ENCODE data around the gene REEP3. TPM values are rescaled to one million over a fixed set of nuclear protein-coding genes. Genes with fewer than 3 reads are reported as not detected.

Gene REEP3
- total and polyA plus RNA-seq, 2 experiments from 2014 or later: 69.9 to 72.1 TPM

- in situ Hi-C loops (cut with MboI): no loop called here
- DNase-seq: no peak
- no peaks in the 10 kb centered on the region for H3K9me2 ChIP-seq (ENCODE audit: insufficient read depth)
- 99 to 100% methylated on average over 3 of the region's 3 CpGs for WGBS, 2 experiments (ENCODE audit: low coverage in 1 of 2, low lambda C conversion rate in 2 of 2, missing lambda C conversion rate in 2 of 2)
- H2AFZ ChIP-seq: no peak overlapping the region
- no peaks in the 10 kb centered on the region for H3K36me3 ChIP-seq (ENCODE audit: low read depth)
- H3K27me3 ChIP-seq (replicated peaks; ENCODE audit: insufficient read depth): no peaks in the 10 kb centered on the region
- H4K20me1 ChIP-seq (ENCODE audit: insufficient read depth): no peaks in the 10 kb centered on the region
- H3K4me2 ChIP-seq (ENCODE audit: unreplicated experiment): no peak overlapping the region
- TF ChIP-seq EZH2phosphoT487 (IDR thresholded peaks at IDR 0.05; ENCODE audit: insufficient read depth, low read depth) (no peak), EZH2 (IDR thresholded peaks at IDR 0.05; ENCODE audit: insufficient read depth, poor library complexity, severe bottlenecking) (no peak)
- H3K9ac ChIP-seq: no peak overlapping the region
- H3K27ac ChIP-seq: no peak overlapping the region
- peaks cover 18% of the 10 kb centered on the region for H3K4me1 ChIP-seq (ENCODE audit: insufficient read depth)
- peaks cover 91% of the 10 kb centered on the region for H3K79me2 ChIP-seq (ENCODE audit: insufficient read depth)
- H3K4me3 ChIP-seq: no peak overlapping the region
- no peaks in the 10 kb centered on the region for H3K9me3 ChIP-seq (ENCODE audit: low read depth)
- peaks cover 18% of the 10 kb centered on the region for H3F3A ChIP-seq (ENCODE audit: insufficient read depth)
Measured at GRCh38 chr10:63525021-63525420, 3.8 kb downstream of the REEP3 start.

- H2AFZ ChIP-seq: no peak overlapping the region
- no peak for TF ChIP-seq EZH2 (IDR thresholded peaks at IDR 0.05; ENCODE audit: insufficient read depth, poor library complexity, severe bottlenecking)
- 96 to 98% methylated on average over 4 of the region's 4 CpGs for WGBS, 2 experiments (ENCODE audit: low coverage in 1 of 2, low lambda C conversion rate in 2 of 2, missing lambda C conversion rate in 2 of 2)
- H3K4me1 ChIP-seq (ENCODE audit: insufficient read depth): peaks cover 9% of the 10 kb centered on the region; the same call in 1 of the 2 replicates
- no peaks in the 10 kb centered on the region for H3K27me3 ChIP-seq (replicated peaks; ENCODE audit: insufficient read depth)
- peaks cover 100% of the 10 kb centered on the region for H3K79me2 ChIP-seq (ENCODE audit: insufficient read depth)
- no peaks in the 10 kb centered on the region for H3K9me2 ChIP-seq (ENCODE audit: insufficient read depth)
- DNase-seq: no peak
- H3F3A ChIP-seq (ENCODE audit: insufficient read depth): peaks cover 4% of the 10 kb centered on the region; the same call in 1 of the 2 replicates
- H3K4me3 ChIP-seq: no peak overlapping the region
- no peak overlapping the region for H3K27ac ChIP-seq
- no peaks in the 10 kb centered on the region for H4K20me1 ChIP-seq (ENCODE audit: insufficient read depth)
- no peak overlapping the region for H3K4me2 ChIP-seq (ENCODE audit: unreplicated experiment)
- H3K9me3 ChIP-seq (ENCODE audit: low read depth): no peaks in the 10 kb centered on the region
- in situ Hi-C loops (cut with MboI): no loop called here
- no peak overlapping the region for H3K9ac ChIP-seq
- no peaks in the 10 kb centered on the region for H3K36me3 ChIP-seq (ENCODE audit: low read depth)
Measured at GRCh38 chr10:63527401-63527800, 6.2 kb downstream of the REEP3 start.

DNA sequence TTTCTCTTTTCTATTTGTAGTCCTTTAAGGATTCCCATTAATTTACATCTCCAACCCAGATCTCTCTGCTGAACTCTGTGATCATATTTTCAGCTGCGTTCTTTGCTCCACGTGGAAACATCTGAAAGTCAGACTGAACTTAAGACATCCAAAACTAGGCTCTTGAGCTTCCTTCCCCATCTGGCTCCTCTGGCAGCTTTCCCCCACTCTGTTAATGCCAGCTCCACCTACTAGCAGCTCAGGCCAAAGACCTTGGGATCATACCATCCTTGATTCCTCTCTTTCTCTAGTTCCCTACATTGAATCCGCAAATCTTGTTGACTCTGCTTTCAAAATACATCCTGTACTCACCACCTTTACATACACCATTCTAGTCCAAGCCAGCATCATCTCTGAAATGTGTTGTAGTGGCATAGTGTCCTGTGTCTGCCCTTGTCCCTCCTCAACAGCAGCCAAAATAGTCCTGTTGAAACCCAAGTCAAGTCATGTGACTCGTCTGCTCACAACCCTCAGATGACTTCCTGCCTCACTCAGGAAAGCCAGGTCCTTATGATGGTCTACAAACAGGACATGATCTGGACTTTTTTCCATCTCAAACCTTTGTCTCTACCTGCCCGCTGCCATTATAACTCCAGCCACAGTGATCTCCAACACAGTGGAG lies 7.0 kb downstream of the REEP3 start:
- no peak overlapping the region for H3K4me3 ChIP-seq
- peaks cover 100% of the 10 kb centered on the region for H3K79me2 ChIP-seq (ENCODE audit: insufficient read depth)
- H3K4me2 ChIP-seq (ENCODE audit: unreplicated experiment): no peak overlapping the region
- H3K4me1 ChIP-seq (ENCODE audit: insufficient read depth): 0 out of 2 replicates have a peak, but pooled peaks cover under 1% of the 10 kb centered on the region
- no peak for TF ChIP-seq EZH2 (IDR thresholded peaks at IDR 0.05; ENCODE audit: insufficient read depth, poor library complexity, severe bottlenecking)
- no peak for TF ChIP-seq EZH2phosphoT487 (IDR thresholded peaks at IDR 0.05; ENCODE audit: insufficient read depth, low read depth)
- no peak overlapping the region for H2AFZ ChIP-seq
- H3K36me3 ChIP-seq (ENCODE audit: low read depth): no peaks in the 10 kb centered on the region
- WGBS, 2 experiments (ENCODE audit: low coverage in 1 of 2, low lambda C conversion rate in 2 of 2, missing lambda C conversion rate in 2 of 2): 84 to 85% methylated on average over 5 of the region's 5 CpGs
- in situ Hi-C loops (cut with MboI): no loop called here
- H3K27me3 ChIP-seq (replicated peaks; ENCODE audit: insufficient read depth): no peaks in the 10 kb centered on the region
- H3K9ac ChIP-seq: no peak overlapping the region
- H4K20me1 ChIP-seq (ENCODE audit: insufficient read depth): no peaks in the 10 kb centered on the region
- H3F3A ChIP-seq (ENCODE audit: insufficient read depth): no peaks in the 10 kb centered on the region
- H3K9me2 ChIP-seq (ENCODE audit: insufficient read depth): no peaks in the 10 kb centered on the region
- H3K9me3 ChIP-seq (ENCODE audit: low read depth): no peaks in the 10 kb centered on the region
- DNase-seq: no peak
- H3K27ac ChIP-seq: no peak overlapping the region

GRCh38 chr10:63530409-63530808 lies 9.2 kb downstream of the REEP3 start:
- in situ Hi-C loops (cut with MboI): no loop called here
- DNase-seq: no peak
- Histone ChIP-seq H3K4me1 (ENCODE audit: insufficient read depth) (no peaks in the 10 kb centered on the region), H3K4me2 (ENCODE audit: unreplicated experiment) (no peak overlapping the region), H3K27ac (no peak overlapping the region), H3K79me2 (ENCODE audit: insufficient read depth) (peaks cover 100% of the 10 kb centered on the region), H3K9ac (no peak overlapping the region), H2AFZ (no peak overlapping the region), H3K9me2 (ENCODE audit: insufficient read depth) (no peaks in the 10 kb centered on the region), H3K9me3 (ENCODE audit: low read depth) (no peaks in the 10 kb centered on the region), H3K4me3 (no peak overlapping the region), H3K36me3 (ENCODE audit: low read depth) (no peaks in the 10 kb centered on the region), H4K20me1 (ENCODE audit: insufficient read depth) (no peaks in the 10 kb centered on the region), H3K27me3 (replicated peaks; ENCODE audit: insufficient read depth) (no peaks in the 10 kb centered on the region), H3F3A (ENCODE audit: insufficient read depth) (no peaks in the 10 kb centered on the region)
- TF ChIP-seq EZH2 (IDR thresholded peaks at IDR 0.05; ENCODE audit: insufficient read depth, poor library complexity, severe bottlenecking): no peak
- no peak for TF ChIP-seq EZH2phosphoT487 (IDR thresholded peaks at IDR 0.05; ENCODE audit: insufficient read depth, low read depth)

GRCh38 chr10:63534723-63535122 lies 13.5 kb downstream of the REEP3 start:
- in situ Hi-C loops (cut with MboI): no loop called here
- no peak for TF ChIP-seq EZH2 (IDR thresholded peaks at IDR 0.05; ENCODE audit: insufficient read depth, poor library complexity, severe bottlenecking)
- no peak for TF ChIP-seq EZH2phosphoT487 (IDR thresholded peaks at IDR 0.05; ENCODE audit: insufficient read depth, low read depth)
- Histone ChIP-seq H4K20me1 (ENCODE audit: insufficient read depth) (no peaks in the 10 kb centered on the region), H3K27ac (no peak overlapping the region), H3K4me1 (ENCODE audit: insufficient read depth) (peaks cover 2% of the 10 kb centered on the region; the same call in 1 of the 2 replicates), H3K4me2 (ENCODE audit: unreplicated experiment) (no peak overlapping the region), H3K79me2 (ENCODE audit: insufficient read depth) (peaks cover 100% of the 10 kb centered on the region), H3K9ac (no peak overlapping the region), H3K36me3 (ENCODE audit: low read depth) (no peaks in the 10 kb centered on the region), H3F3A (ENCODE audit: insufficient read depth) (no peaks in the 10 kb centered on the region), H3K9me3 (ENCODE audit: low read depth) (no peaks in the 10 kb centered on the region), H3K27me3 (replicated peaks; ENCODE audit: insufficient read depth) (no peaks in the 10 kb centered on the region), H3K4me3 (no peak overlapping the region), H3K9me2 (ENCODE audit: insufficient read depth) (no peaks in the 10 kb centered on the region), H2AFZ (no peak overlapping the region)
- no peak for DNase-seq
